ENCODE measurements around the gene ART1. TPM values are rescaled to one million over a fixed set of nuclear protein-coding genes. Genes with fewer than 3 reads are reported as not detected.
"Not testable (repeated sequence)": the region's sequence is repeated elsewhere in the genome, so short reads cannot be mapped to it uniquely, and the experiment has no call there.

The ART1 gene
- total RNA-seq, 1 donor from 2014 or later = not detected

DNA sequence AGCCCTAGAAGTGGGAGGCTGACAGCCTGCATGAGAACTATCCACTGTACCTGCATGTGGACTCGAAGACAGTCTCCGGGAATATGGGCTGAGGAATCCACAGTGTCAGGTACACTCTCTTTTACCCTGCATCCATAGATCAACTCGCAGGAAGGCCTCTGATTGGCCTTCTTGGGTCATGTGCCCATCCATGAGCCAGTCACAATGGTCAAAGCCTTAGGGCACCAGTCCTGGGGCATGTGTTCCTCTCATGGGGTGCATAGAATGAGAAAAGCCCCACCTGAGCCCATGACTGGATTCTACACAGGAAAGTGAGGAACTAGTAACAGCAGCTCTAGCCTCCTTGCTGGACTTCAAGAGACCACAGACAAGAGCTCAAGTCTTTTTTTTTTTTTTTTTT lies 10.6 kb downstream of the ART1 start:
- Mint-ChIP-seq H3K27ac (ENCODE audit: unreplicated experiment) (no peak overlapping the region), H3K27me3 (ENCODE audit: low read depth) (peaks cover 11% of the 10 kb centered on the region), H3K4me3 (no peak overlapping the region), H3K36me3 (ENCODE audit: low read depth) (no peaks in the 10 kb centered on the region), H3K4me1 (no peaks in the 10 kb centered on the region), H3K9me3 (no peaks in the 10 kb centered on the region)
- TF ChIP-seq, protein P1, sequence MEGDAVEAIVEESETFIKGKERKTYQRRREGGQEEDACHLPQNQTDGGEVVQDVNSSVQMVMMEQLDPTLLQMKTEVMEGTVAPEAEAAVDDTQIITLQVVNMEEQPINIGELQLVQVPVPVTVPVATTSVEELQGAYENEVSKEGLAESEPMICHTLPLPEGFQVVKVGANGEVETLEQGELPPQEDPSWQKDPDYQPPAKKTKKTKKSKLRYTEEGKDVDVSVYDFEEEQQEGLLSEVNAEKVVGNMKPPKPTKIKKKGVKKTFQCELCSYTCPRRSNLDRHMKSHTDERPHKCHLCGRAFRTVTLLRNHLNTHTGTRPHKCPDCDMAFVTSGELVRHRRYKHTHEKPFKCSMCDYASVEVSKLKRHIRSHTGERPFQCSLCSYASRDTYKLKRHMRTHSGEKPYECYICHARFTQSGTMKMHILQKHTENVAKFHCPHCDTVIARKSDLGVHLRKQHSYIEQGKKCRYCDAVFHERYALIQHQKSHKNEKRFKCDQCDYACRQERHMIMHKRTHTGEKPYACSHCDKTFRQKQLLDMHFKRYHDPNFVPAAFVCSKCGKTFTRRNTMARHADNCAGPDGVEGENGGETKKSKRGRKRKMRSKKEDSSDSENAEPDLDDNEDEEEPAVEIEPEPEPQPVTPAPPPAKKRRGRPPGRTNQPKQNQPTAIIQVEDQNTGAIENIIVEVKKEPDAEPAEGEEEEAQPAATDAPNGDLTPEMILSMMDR (conservative IDR thresholded peaks at IDR 0.05) = no peak
- DNase-seq (ENCODE audit: low read depth, low spot score) = no peak

DNA sequence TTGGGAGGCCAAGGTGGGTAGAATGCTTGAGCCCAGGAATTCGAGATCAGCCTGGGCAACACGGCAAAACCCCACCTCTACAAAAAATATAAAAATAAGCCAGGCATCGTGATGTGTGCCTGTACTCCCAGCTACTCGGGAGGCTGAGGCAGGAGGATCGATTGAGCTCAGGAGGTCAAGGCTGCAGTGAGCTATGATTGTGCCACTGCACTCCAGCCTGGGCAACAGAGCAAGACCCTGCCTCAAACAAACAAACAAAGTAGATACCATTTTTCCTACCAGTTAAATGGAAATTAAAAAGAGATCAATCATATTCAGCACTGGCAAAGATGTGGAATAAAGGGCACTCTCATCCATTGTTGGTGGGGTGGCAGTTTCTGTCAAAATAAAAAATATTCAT lies 12.4 kb downstream of the ART1 start:
- H3K4me1 Mint-ChIP-seq; H3K4me3 Mint-ChIP-seq; H3K36me3 Mint-ChIP-seq (ENCODE audit: low read depth); H3K27ac Mint-ChIP-seq (ENCODE audit: unreplicated experiment); DNase-seq (ENCODE audit: low read depth, low spot score); H3K9me3 Mint-ChIP-seq; H3K27me3 Mint-ChIP-seq (ENCODE audit: low read depth): not testable (repeated sequence)

DNA sequence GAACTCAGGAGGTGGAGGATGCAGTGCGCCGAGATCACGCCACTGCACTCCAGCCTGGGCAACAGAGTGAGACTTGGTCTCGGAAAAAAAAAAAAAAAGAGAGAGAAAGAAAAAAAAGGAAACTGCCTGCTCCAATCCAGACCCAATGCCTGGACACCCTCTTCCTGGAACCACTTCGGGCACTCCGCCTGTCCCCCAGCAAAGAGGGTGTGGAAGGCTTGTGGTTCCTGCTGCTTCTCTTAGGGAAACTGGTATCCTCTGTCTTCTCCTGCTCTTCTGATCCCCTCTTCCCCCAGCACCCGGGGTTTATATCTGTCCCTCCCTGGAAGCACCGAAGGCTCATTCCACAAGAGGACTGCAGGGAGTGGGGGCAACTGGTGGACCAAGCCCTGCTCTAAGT lies 13.3 kb downstream of the ART1 start:
- TF ChIP-seq, protein P1 (conservative IDR thresholded peaks at IDR 0.05) = no peak
- H3K27me3 Mint-ChIP-seq (ENCODE audit: low read depth) = peaks cover 7% of the 10 kb centered on the region
- peaks cover 4% of the 10 kb centered on the region for H3K36me3 Mint-ChIP-seq (ENCODE audit: low read depth)
- H3K4me3 Mint-ChIP-seq = no peak overlapping the region
- H3K9me3 Mint-ChIP-seq = peaks cover 3% of the 10 kb centered on the region
- H3K27ac Mint-ChIP-seq (ENCODE audit: unreplicated experiment) = no peak overlapping the region
- H3K4me1 Mint-ChIP-seq = no peaks in the 10 kb centered on the region
- no peak for DNase-seq (ENCODE audit: low read depth, low spot score)

DNA sequence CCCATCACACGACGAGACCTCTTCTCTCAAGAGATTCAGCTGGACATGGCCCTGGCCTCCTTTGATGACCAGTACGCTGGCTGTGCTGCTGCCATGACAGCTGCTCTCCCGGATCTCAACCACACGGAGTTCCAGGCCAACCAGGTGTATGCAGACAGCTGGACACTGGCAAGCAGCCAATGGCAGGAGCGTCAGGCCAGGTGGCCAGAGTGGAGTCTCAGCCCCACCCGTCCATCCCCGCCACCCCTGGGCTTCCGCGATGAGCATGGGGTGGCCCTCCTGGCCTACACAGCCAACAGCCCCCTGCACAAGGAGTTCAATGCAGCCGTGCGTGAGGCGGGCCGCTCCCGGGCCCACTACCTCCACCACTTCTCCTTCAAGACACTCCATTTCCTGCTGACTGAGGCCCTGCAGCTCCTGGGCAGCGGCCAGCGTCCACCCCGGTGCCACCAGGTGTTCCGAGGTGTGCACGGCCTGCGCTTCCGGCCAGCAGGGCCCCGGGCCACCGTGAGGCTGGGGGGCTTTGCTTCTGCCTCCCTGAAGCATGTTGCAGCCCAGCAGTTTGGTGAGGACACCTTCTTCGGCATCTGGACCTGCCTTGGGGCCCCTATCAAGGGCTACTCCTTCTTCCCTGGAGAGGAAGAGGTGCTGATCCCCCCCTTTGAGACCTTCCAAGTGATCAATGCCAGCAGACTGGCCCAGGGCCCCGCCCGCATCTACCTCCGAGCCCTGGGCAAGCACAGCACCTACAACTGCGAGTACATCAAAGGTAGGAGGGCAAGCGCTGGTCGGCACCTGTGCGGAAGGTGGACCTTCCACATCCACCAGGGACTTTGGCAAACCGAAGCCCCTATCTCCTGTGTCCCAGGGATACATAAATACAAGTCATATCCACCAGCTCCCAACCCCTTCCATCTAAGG lies 14.9 kb downstream of the ART1 start:
- H3K4me3 Mint-ChIP-seq = no peak overlapping the region
- TF ChIP-seq, protein P1 (conservative IDR thresholded peaks at IDR 0.05) = no peak
- H3K4me1 Mint-ChIP-seq = no peaks in the 10 kb centered on the region
- peaks cover 3% of the 10 kb centered on the region for H3K9me3 Mint-ChIP-seq
- peaks cover 15% of the 10 kb centered on the region for H3K36me3 Mint-ChIP-seq (ENCODE audit: low read depth)
- peaks cover 7% of the 10 kb centered on the region for H3K27me3 Mint-ChIP-seq (ENCODE audit: low read depth)
- no peak overlapping the region for H3K27ac Mint-ChIP-seq (ENCODE audit: unreplicated experiment)
- no peak for DNase-seq (ENCODE audit: low read depth, low spot score)

DNA sequence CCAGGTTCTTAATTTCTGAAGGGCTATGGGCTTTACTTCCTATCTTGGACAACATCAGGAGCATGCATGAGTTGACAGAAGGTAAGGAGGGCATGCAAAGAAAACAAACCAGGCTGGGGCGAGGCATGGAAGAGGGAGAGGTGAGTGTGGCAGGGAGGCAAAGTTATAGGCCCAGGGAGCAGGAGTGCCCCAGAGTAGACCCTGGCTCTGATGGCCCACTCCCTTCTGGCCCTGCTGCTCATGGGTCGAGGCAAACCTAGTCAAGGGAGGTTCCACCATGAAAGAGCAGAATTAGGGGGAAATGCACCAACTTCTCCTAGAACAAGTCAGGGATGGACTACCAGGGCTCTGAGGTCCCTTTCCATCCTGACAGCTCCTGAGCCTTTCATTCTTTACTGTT lies 16.0 kb downstream of the ART1 start:
- Mint-ChIP-seq H3K36me3 (ENCODE audit: low read depth) (peaks cover 24% of the 10 kb centered on the region), H3K4me1 (no peaks in the 10 kb centered on the region), H3K27me3 (ENCODE audit: low read depth) (peaks cover 5% of the 10 kb centered on the region), H3K9me3 (peaks cover 3% of the 10 kb centered on the region), H3K27ac (ENCODE audit: unreplicated experiment) (no peak overlapping the region), H3K4me3 (no peak overlapping the region)
- TF ChIP-seq, protein P1 (conservative IDR thresholded peaks at IDR 0.05) = no peak
- DNase-seq (ENCODE audit: low read depth, low spot score) = no peak

DNA sequence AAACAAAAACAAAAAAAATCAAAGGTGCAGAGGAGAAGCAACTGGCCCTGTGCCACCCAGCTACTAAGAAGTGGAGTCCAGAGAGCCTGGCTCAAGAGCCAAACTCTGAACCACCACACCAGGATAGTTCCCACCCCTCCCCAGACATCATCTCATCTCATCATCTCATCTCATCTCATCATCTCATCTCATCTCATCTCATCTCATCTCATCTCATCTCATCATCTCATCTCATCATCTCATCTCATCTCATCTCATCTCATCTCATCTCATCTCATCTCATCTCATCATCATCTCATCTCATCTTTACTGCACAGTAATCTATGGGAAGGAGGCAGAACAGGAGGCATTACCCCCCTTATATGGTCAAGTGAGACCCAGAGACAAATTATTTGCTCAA lies 17.9 kb downstream of the ART1 start:
- H3K9me3 Mint-ChIP-seq = peaks cover 3% of the 10 kb centered on the region
- no peak overlapping the region for H3K4me3 Mint-ChIP-seq
- H3K27me3 Mint-ChIP-seq (ENCODE audit: low read depth) = peaks cover 5% of the 10 kb centered on the region
- H3K27ac Mint-ChIP-seq (ENCODE audit: unreplicated experiment) = no peak overlapping the region
- DNase-seq (ENCODE audit: low read depth, low spot score) = no peak
- TF ChIP-seq, protein P1 (conservative IDR thresholded peaks at IDR 0.05) = no peak
- H3K36me3 Mint-ChIP-seq (ENCODE audit: low read depth) = peaks cover 24% of the 10 kb centered on the region
- no peaks in the 10 kb centered on the region for H3K4me1 Mint-ChIP-seq
